Naive thymus-derived CD4-positive, alpha-beta T cell (primary cell): ENCODE measurements around the gene XPOT. TPM values are rescaled to one million over a fixed set of nuclear protein-coding genes. Genes with fewer than 3 reads are reported as not detected.

Source experiments
- ATAC-seq: fragments of 150-1000 bp; cut with Tn5 transposase; 2 replicates; pipeline ENCODE4 v1.10.0; 2021; ENCODE audit warnings: mild to moderate bottlenecking, moderate library complexity
- CTCF ChIA-PET: fragments of 350-600 bp; sonication (Branson Sonifier 250); formaldehyde crosslinking; loops from one replicate; lab custom pipeline; 2021; ENCODE audit warnings: antibody characterized with exemption; lab: Charles Lee
- POLR2A ChIA-PET: fragments of 350-600 bp; sonication (Branson Sonifier 250); formaldehyde crosslinking; loops from one replicate; lab custom pipeline; 2021; ENCODE audit warnings: antibody characterized with exemption, inconsistent platforms; lab: Charles Lee
- DNase-seq, 9 donors: peaks; one replicate each; pipeline versions ENCODE4 v3.0.0 to v3.0.0-alpha.2; 2020 to 2022; ENCODE audit warnings: mixed read lengths in 1 of 9
- H3K27ac ChIP-seq: one replicate; pipeline ENCODE4 v1.7.0; 2013; ENCODE audit warnings: mild to moderate bottlenecking, low read depth, low read length, moderate library complexity
- H3K27me3 ChIP-seq, 2 donors: one replicate each; pipeline ENCODE4 v1.7.0; 2013; ENCODE audit warnings: low read length in 2 of 2, mild to moderate bottlenecking in 2 of 2, moderate library complexity in 2 of 2; ENCODE audit not compliant: control insufficient read depth in 2 of 2, insufficient read depth in 2 of 2
- H3K36me3 ChIP-seq, 3 experiments: 1 replicate in 2 of 3; 2 replicates in 1 of 3; pipeline ENCODE4 v1.7.0; 2013; ENCODE audit warnings: low read length in 3 of 3, mild to moderate bottlenecking in 3 of 3, moderate library complexity in 1 of 3; ENCODE audit not compliant: insufficient read depth in 3 of 3, control insufficient read depth in 2 of 3
- H3K4me1 ChIP-seq, 2 donors: one replicate each; pipeline ENCODE4 v1.7.0; 2013; ENCODE audit warnings: low read length in 2 of 2, mild to moderate bottlenecking in 2 of 2, moderate library complexity in 1 of 2; ENCODE audit not compliant: control insufficient read depth in 2 of 2, insufficient read depth in 2 of 2
- H3K4me3 ChIP-seq: 2 replicates; pipeline ENCODE4 v1.7.0; 2013; ENCODE audit warnings: mild to moderate bottlenecking, low read length
- H3K9me3 ChIP-seq, 3 experiments: 1 replicate in 2 of 3; 2 replicates in 1 of 3; pipeline ENCODE4 v1.7.0; 2013; ENCODE audit warnings: low read length in 3 of 3; ENCODE audit not compliant: control insufficient read depth in 2 of 3
- H3K27ac Mint-ChIP-seq, 9 donors: one replicate each; pipeline ENCODE4 v1.8.0; 2020 to 2022; ENCODE audit warnings: mixed read lengths in 9 of 9, mild to moderate bottlenecking in 8 of 9, moderate library complexity in 5 of 9, inconsistent platforms in 2 of 9
- H3K27me3 Mint-ChIP-seq, 5 donors: one replicate each; pipeline ENCODE4 v1.8.0; 2021 to 2022; ENCODE audit warnings: mixed read lengths in 5 of 5, mild to moderate bottlenecking in 1 of 5
- H3K36me3 Mint-ChIP-seq, 5 donors: one replicate each; pipeline ENCODE4 v1.8.0; 2020 to 2022; ENCODE audit warnings: mixed read lengths in 5 of 5, mild to moderate bottlenecking in 3 of 5, inconsistent platforms in 1 of 5
- H3K4me1 Mint-ChIP-seq, 7 donors: one replicate each; pipeline ENCODE4 v1.8.0; 2020 to 2022; ENCODE audit warnings: mixed read lengths in 7 of 7, mild to moderate bottlenecking in 3 of 7, inconsistent platforms in 1 of 7
- H3K4me3 Mint-ChIP-seq, 10 donors: one replicate each; pipeline ENCODE4 v1.8.0; 2020 to 2022; ENCODE audit warnings: mild to moderate bottlenecking in 10 of 10, mixed read lengths in 10 of 10, moderate library complexity in 6 of 10, inconsistent platforms in 2 of 10
- H3K9me3 Mint-ChIP-seq, 11 donors: one replicate each; pipeline ENCODE4 v1.8.0; 2020 to 2022; ENCODE audit warnings: mixed read lengths in 11 of 11, mild to moderate bottlenecking in 4 of 11, inconsistent platforms in 1 of 11, moderate library complexity in 1 of 11
- intact Hi-C, 2 donors: fragments of 100-400 bp; cut with micrococcal nuclease; formaldehyde crosslinking; loops; one replicate each; pipeline ENCODE4 v1.15.1; 2023
- polyA plus RNA-seq, 2 donors: library from polyadenylated mRNA; unstranded; fragments of 300-500 nt; fragmentation: Illumina TruSeq; gene quantifications; one replicate each; pipeline ENCODE4 v1.2.3, GENCODE V29; 2021
- total RNA-seq, 6 experiments: library from RNA in 5 of 6; stranded (reverse) in 5 of 6; gene quantifications; 1 replicate in 5 of 6; 2 replicates in 1 of 6; pipeline ENCODE4 v1.2.3 and lab custom pipeline; 2021 to 2026

XPOT gene
- total and polyA plus RNA-seq, 7 experiments from 2014 or later: 24.8 to 118 (median 56.0) TPM

DNA sequence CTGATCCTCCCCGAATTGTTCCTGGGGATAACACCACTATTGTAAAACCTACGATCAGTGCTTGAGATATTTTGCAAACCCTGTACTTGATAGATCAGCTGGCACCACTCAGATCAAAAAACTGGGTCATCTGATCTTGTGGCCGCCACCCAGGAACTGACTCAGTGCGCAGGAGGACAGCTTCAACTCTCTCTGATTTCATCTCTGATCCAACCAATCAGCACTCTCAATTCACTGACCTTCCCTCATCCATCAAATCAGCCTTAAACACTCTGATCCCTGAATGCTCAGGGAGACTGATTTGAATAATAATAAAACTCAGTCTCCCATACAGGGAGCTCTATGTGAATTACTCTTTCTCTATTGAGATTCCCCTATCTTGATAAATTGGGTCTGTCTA is 4.2 kb upstream of the XPOT start:
- ATAC-seq (no peak), DNase-seq (no peak)
- H3K9me3 Mint-ChIP-seq: no peaks in the 10 kb centered on the region
- peaks cover 0 to 12% (median 2%) of the 10 kb centered on the region in 7 donors for H3K4me1 Mint-ChIP-seq
- Histone ChIP-seq H3K27me3 (no peaks in the 10 kb centered on the region), H3K27ac (no peak overlapping the region), H3K4me1 (no peaks in the 10 kb centered on the region), H3K4me3 (no peak overlapping the region), H3K9me3 (no peaks in the 10 kb centered on the region), H3K36me3 (peaks cover 0 to 6% (median 0%) of the 10 kb centered on the region in 3 experiments)
- no peaks in the 10 kb centered on the region for H3K27me3 Mint-ChIP-seq
- intact Hi-C loops: loop anchor here in 1 of 2 donors (10.0 kb wide), 3 partner anchors 1735 to 1905 kb away; partner anchors contain the start of genes HELB and LLPH
- no peaks in the 10 kb centered on the region for H3K36me3 Mint-ChIP-seq
- POLR2A ChIA-PET: no interaction called here
- H3K4me3 Mint-ChIP-seq: no peak overlapping the region
- H3K27ac Mint-ChIP-seq: no peak overlapping the region
- CTCF ChIA-PET: no interaction called here

DNA sequence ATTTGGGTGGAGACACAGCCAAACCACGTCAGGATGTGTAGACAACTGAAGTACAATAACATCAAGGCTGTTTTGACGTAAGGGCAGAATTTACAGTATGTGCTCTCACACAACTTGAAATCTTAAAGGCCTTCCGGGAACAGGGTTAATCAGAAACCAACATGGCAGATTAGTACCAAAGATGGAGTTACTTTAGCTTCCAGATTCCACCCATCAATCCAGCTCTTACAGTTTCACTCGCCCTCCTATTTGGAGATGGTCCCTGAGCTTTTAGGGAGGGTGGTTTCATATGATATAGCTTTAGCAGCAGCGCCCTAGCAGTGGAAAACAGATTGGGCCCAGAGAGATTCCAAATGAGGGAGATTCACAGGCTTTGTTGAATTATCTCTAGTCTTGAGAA is 2.0 kb upstream of the XPOT start:
- Mint-ChIP-seq H3K36me3 (no peaks in the 10 kb centered on the region), H3K27me3 (no peaks in the 10 kb centered on the region), H3K27ac (peak overlapping the region in 2 of 9 donors; percentile 1 to 17), H3K9me3 (no peaks in the 10 kb centered on the region), H3K4me3 (peak overlapping the region in 2 of 10 donors; percentile 2 to 53), H3K4me1 (peaks cover 6 to 28% (median 17%) of the 10 kb centered on the region in 7 donors)
- H3K4me1 ChIP-seq: peaks cover 0 to 5% of the 10 kb centered on the region in 2 donors
- ATAC-seq: no peak
- DNase-seq: no peak
- H3K27ac ChIP-seq: no peak overlapping the region
- intact Hi-C loops: loop anchor here in 1 of 2 donors (10.0 kb wide), 3 partner anchors 1733 to 1903 kb away; partner anchors contain the start of genes HELB and LLPH
- no peaks in the 10 kb centered on the region for H3K27me3 ChIP-seq
- H3K36me3 ChIP-seq: peaks cover 0 to 6% (median 0%) of the 10 kb centered on the region in 3 experiments
- no peaks in the 10 kb centered on the region for H3K9me3 ChIP-seq
- H3K4me3 ChIP-seq: no peak overlapping the region
- CTCF ChIA-PET: no interaction called here
- POLR2A ChIA-PET: interaction anchor here (0.5 to 2.7 kb wide), 4 partner anchors 7 to 203 kb away, joined by 3 to 7 read pairs (median 4); partner anchors contain the start of gene KICS2

DNA sequence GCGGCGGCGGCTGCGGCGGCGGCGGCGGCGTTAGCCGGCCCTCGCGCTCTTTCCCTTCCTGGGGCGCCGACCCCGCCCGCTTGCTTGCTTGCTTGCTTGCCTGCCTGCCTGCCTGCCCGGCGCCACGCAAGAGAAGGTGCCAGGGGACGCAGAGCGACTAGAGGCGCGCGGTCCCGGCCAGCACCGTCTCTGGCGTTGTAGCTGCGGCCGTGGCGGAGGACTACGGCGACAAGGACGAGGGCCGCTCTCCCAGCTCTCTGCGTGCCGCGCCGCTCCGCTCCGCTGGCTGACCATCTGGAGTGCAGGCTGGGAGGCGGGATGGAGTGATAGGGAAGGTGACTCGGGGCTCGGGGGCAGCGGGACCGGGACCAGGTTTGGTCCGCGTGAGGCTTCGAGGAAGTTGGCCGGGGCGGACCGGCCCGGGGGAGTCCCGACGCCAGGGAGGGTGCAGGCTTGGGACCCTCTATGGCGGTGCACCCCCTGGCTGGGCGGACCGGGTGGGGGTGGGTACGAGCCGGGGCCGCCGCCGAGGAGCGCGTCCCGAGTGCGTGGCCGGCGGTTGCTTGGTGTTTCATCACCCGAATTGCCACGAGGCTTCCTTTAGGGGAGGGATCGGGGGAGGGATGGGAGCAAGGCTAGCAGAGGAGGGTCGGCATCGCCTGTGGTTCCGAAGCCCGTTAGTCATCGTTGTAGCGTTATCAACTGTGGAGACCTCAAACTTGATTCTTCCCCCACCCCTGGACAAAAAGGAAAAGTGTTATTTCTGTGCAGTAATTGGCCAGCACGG is 471 bp downstream of the XPOT start:
- ChIA-PET CTCF (interaction anchor here (0.8 to 1.3 kb wide), 2 partner anchors 144 to 393 kb away, joined by 3 read pairs; no protein-coding TSS in a partner anchor), POLR2A (interaction anchor here (0.6 to 2.7 kb wide), 6 partner anchors 15 to 624 kb away, joined by 3 to 7 read pairs (median 4); partner anchors contain the start of gene KICS2)
- Mint-ChIP-seq H3K9me3 (no peaks in the 10 kb centered on the region), H3K27me3 (no peaks in the 10 kb centered on the region), H3K4me1 (peaks cover 8 to 43% (median 25%) of the 10 kb centered on the region in 7 donors), H3K36me3 (peaks cover 0 to 1% (median 0%) of the 10 kb centered on the region in 5 donors), H3K4me3 (peak overlapping the region; percentile 90 to 99 (median 95)), H3K27ac (peak overlapping the region; percentile 84 to 98 (median 88))
- H3K36me3 ChIP-seq: peaks cover 0 to 6% (median 0%) of the 10 kb centered on the region in 3 experiments
- intact Hi-C loops: loop anchor here (1.0 to 10.0 kb wide), 15 partner anchors 14 to 1900 kb away; partner anchors contain the start of genes KICS2 (in 2 of the 2), LEMD3 (in 2 of the 2), LLPH (in 2 of the 2) and TBK1 (in 2 of the 2)
- peaks cover 0 to 8% of the 10 kb centered on the region in 2 donors for H3K4me1 ChIP-seq
- peak overlapping the region; percentile 75 for H3K27ac ChIP-seq
- peak; percentile 1 for ATAC-seq
- peak overlapping the region; percentile 81 for H3K4me3 ChIP-seq
- H3K27me3 ChIP-seq: no peaks in the 10 kb centered on the region
- DNase-seq: peak in 6 of 9 donors; percentile 11 to 67 (median 16)
- no peaks in the 10 kb centered on the region for H3K9me3 ChIP-seq

DNA sequence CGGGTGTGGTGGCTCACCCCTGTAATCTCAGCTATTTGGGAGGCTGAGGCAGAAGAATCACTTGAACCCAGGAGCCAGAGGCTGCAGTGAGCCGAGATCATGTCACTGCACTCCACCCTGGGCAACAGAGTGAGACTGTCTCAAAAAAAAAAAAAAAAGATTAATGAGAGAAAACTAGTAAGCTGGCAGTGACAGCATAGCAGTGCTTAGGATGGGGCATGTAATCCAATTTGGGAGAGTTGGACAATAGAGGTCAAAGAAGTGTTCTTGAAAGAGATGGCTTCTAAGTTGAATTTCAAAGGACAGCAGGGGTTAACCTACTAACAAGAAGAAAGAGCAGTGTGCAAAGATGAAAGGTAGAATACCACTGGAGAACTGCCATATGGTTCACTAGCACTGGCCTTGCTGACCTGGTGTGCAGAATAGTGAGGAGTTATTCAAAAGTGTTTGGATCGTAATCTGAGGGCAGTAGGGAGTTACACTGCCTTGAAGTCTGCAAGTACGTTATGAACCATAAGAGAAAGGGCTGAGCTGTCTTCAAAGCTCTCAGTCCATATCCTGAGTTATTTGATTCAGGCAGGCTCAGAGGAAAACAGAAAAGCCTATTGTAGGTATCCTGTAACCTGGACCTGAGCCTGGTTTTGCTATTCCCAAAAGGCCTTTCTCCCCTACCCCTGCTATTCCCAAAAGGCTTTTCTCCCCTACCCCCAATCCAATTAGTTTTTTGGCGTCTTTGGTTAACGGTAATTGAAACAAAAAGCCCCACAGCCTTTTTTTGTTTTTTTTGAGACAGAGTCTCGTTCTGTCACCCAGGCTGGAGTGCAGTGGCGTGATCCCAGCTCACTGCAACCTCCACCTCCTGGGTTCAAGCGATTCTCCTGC is 3.4 kb downstream of the XPOT start:
- Histone ChIP-seq H3K27ac (no peak overlapping the region), H3K4me1 (peaks cover 0 to 8% of the 10 kb centered on the region in 2 donors), H3K9me3 (no peaks in the 10 kb centered on the region), H3K27me3 (no peaks in the 10 kb centered on the region), H3K4me3 (no peak overlapping the region), H3K36me3 (peaks cover 0 to 27% (median 14%) of the 10 kb centered on the region in 3 experiments)
- ATAC-seq (no peak), DNase-seq (no peak)
- ChIA-PET CTCF (interaction anchor here (0.7 kb wide), 1 partner anchor 48 kb away, joined by 3 read pairs; no protein-coding TSS in a partner anchor), POLR2A (interaction anchor here (1.0 kb wide), 1 partner anchor 10 kb away, joined by 3 read pairs; no protein-coding TSS in a partner anchor)
- no peaks in the 10 kb centered on the region for H3K27me3 Mint-ChIP-seq
- peaks cover 8 to 13% (median 11%) of the 10 kb centered on the region in 5 donors for H3K36me3 Mint-ChIP-seq
- peaks cover 8 to 44% (median 25%) of the 10 kb centered on the region in 7 donors for H3K4me1 Mint-ChIP-seq
- H3K4me3 Mint-ChIP-seq: peak overlapping the region in 1 of 10 donors; percentile 3
- peak overlapping the region in 1 of 9 donors; percentile 88 for H3K27ac Mint-ChIP-seq
- intact Hi-C loops: loop anchor here in 1 of 2 donors (10.0 kb wide), 3 partner anchors 1727 to 1897 kb away; partner anchors contain the start of genes HELB and LLPH
- H3K9me3 Mint-ChIP-seq: no peaks in the 10 kb centered on the region

DNA sequence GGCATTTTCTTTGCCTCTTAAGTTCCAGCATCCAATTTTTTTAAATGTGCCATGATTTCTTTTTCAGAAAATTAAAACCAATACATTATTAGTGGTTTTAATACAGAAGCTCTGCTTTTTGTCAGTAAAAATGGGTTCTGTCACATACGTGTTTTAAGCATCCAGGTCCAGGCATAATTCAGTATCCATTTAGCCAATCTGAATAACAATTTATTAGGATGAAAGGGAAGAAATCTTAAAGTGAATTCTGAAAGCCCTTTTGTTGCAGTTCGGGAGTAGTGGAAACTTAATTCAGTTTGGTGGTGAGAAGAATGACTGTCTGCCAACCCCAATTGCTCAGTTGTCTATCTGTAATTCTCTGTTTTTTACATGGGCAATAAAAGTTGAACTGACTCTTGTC is 7.2 kb downstream of the XPOT start:
- Histone ChIP-seq H3K9me3 (no peaks in the 10 kb centered on the region), H3K4me1 (peaks cover 0 to 3% of the 10 kb centered on the region in 2 donors), H3K4me3 (no peak overlapping the region), H3K27me3 (no peaks in the 10 kb centered on the region), H3K36me3 (peaks cover 0 to 48% (median 19%) of the 10 kb centered on the region in 3 experiments), H3K27ac (no peak overlapping the region)
- ATAC-seq (no peak), DNase-seq (no peak)
- CTCF ChIA-PET: no interaction called here
- Mint-ChIP-seq H3K9me3 (no peaks in the 10 kb centered on the region), H3K27ac (no peak overlapping the region), H3K4me1 (peaks cover 7 to 35% (median 13%) of the 10 kb centered on the region in 7 donors), H3K36me3 (peaks cover 13 to 37% (median 26%) of the 10 kb centered on the region in 5 donors), H3K4me3 (no peak overlapping the region), H3K27me3 (no peaks in the 10 kb centered on the region)
- POLR2A ChIA-PET: no interaction called here
- intact Hi-C loops: no loop called here

DNA sequence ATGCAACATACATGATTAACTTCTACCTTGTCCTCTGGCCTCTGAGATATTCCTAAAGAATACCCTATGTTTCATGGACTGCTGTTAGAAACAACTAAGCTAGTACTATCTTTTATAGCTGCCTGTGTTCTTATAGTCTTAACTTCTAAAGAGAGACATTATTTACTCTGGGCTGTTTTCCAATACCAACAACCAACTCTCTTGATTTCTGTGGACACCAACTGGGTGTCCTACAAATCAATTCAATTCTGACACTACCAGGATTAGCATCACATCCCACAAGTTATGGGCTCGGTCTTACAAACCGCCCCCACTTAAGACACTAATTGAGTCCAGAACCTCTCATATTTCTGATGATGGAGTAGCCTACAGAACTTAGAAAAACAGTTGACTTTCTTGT is 8.3 kb downstream of the XPOT start:
- Mint-ChIP-seq H3K4me3 (no peak overlapping the region), H3K27me3 (no peaks in the 10 kb centered on the region), H3K27ac (peak overlapping the region in 2 of 9 donors; percentile 31 to 54), H3K9me3 (no peaks in the 10 kb centered on the region), H3K4me1 (peaks cover 0 to 28% (median 6%) of the 10 kb centered on the region in 7 donors), H3K36me3 (peaks cover 18 to 42% (median 30%) of the 10 kb centered on the region in 5 donors)
- Histone ChIP-seq H3K4me1 (peaks cover 0 to 3% of the 10 kb centered on the region in 2 donors), H3K36me3 (peaks cover 0 to 57% (median 19%) of the 10 kb centered on the region in 3 experiments), H3K27me3 (no peaks in the 10 kb centered on the region), H3K4me3 (no peak overlapping the region), H3K9me3 (no peaks in the 10 kb centered on the region), H3K27ac (no peak overlapping the region)
- CTCF ChIA-PET: no interaction called here
- DNase-seq (no peak), ATAC-seq (no peak)
- POLR2A ChIA-PET: interaction anchor here (0.6 kb wide), 1 partner anchor 19 kb away, joined by 7 read pairs; no protein-coding TSS in a partner anchor
- intact Hi-C loops: no loop called here
